Uterus (tissue), 4 donors: ENCODE results near the gene ANKLE2. TPM values are rescaled to one million over a fixed set of nuclear protein-coding genes. Genes with fewer than 3 reads are reported as not detected.
"Not testable (repeated sequence)": the region's sequence is repeated elsewhere in the genome, so short reads cannot be mapped to it uniquely, and the experiment has no call there.

ENCODE experiments used
- DNase-seq, 2 donors: peaks; one replicate each; pipeline ENCODE4 v3.0.0-alpha.2; 2019 to 2020
- H3K27ac ChIP-seq, 2 donors: fragments of 200-600 bp; sonication (generic); 1 replicate in 1 of 2; 2 replicates in 1 of 2; pipeline ENCODE4 v1.5.1; 2016 to 2018
- H3K27me3 ChIP-seq, 2 donors: fragments of 200-600 bp; sonication (generic); one replicate each; pipeline ENCODE4 v1.5.1; 2018 to 2019; ENCODE audit warnings: control low read depth in 1 of 2
- H3K36me3 ChIP-seq, 2 donors: fragments of 200-600 bp; sonication (generic); one replicate each; pipeline ENCODE4 v1.5.1; 2019; ENCODE audit warnings: control low read depth in 1 of 2
- H3K4me1 ChIP-seq, 2 donors: fragments of 200-600 bp; sonication (generic); one replicate each; pipeline ENCODE4 v1.5.1; 2018 to 2019; ENCODE audit warnings: control low read depth in 1 of 2
- H3K4me3 ChIP-seq, 2 donors: fragments of 200-600 bp; sonication (generic); 1 replicate in 1 of 2; 2 replicates in 1 of 2; pipeline ENCODE4 v1.5.1; 2018 to 2019; ENCODE audit warnings: mild to moderate bottlenecking in 1 of 2
- H3K9me3 ChIP-seq, 2 donors: fragments of 200-600 bp; sonication (generic); one replicate each; pipeline ENCODE4 v1.5.1; 2019; ENCODE audit warnings: control low read depth in 1 of 2
- POLR2A ChIP-seq, 2 donors: fragments of 450-650 bp; IDR thresholded peaks; one replicate each; pipeline ENCODE4 v1.6.1; 2016; ENCODE audit warnings: antibody characterized with exemption in 2 of 2, mild to moderate bottlenecking in 1 of 2, moderate library complexity in 1 of 2
- intact Hi-C: fragments of 100-400 bp; cut with DNase I; formaldehyde crosslinking; loops from one replicate; pipeline ENCODE4 v1.15.1; 2023; ENCODE audit warnings: low total_unique reads
- total RNA-seq, 4 donors: library from RNA; depleted of rRNA in 3 of 4; stranded (reverse); fragments of >200 nt in 3 of 4; gene quantifications; one replicate each; pipeline versions ENCODE4 v1.1.0 to v1.2.4, GENCODE V29; 2014 to 2023
- TF ChIP-seq, protein P1 (sequence below), 4 experiments: fragments of 200-600 bp in 2 of 4; fragments of 450-650 bp in 2 of 4; sonication (generic) in 2 of 4; IDR thresholded peaks; one replicate each; pipeline ENCODE4 v1.5.1; 2016 to 2019; ENCODE audit warnings: antibody characterized with exemption in 4 of 4, mild to moderate bottlenecking in 2 of 4, moderate library complexity in 1 of 4
- donor health status: DM: yes; HTN: yes; CAD: no.

Gene ANKLE2
- total RNA-seq, 4 donors from 2014 or later: 21.2 to 87.4 (median 69.6) TPM

DNA sequence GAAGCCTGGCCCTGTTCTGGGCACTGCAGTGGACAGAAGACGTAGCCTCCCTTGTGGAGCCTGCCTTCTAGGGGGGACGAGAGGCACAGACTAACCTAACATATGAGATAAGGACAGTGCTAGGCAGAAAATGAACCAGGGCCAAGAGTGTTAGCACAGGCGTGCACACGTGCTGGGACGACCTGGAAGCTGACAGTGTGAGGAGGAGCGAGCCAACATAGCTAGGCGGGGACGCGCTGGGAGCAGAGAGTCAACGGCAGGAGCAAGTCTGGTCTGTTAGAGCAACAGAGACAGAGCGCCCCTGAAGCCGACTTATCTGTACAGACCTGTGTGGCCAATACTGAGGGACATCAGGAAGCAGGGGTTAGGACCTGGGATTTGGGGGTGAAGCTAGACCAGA lies 66.2 kb downstream of the ANKLE2 start:
- H3K9me3 ChIP-seq: no peaks in the 10 kb centered on the region
- DNase-seq: no peak

DNA sequence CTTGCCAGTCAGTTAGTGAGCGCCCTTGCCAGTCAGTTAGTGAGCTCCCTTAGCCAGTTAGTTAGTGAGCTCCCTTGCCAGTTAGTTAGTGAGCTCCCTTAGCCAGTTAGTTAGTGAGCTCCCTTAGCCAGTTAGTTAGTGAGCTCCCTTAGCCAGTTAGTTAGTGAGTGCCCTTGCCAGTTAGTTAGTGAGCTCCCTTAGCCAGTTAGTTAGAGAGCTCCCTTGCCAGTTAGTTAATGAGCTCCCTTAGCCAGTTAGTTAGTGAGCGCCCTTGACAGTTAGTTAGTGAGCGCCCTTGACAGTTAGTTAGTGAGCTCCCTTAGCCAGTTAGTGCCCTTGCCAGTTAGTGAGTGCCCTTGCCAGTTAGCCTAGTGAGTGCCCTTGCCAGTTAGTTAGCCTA lies 66.7 kb downstream of the ANKLE2 start:
- H3K27ac ChIP-seq, H3K27me3 ChIP-seq, DNase-seq, H3K36me3 ChIP-seq, intact Hi-C loops, H3K4me3 ChIP-seq, H3K4me1 ChIP-seq, H3K9me3 ChIP-seq: not testable (repeated sequence)

More for the DNA sequence above, 66.2 kb downstream of the ANKLE2 start:
- TF ChIP-seq, protein P1, sequence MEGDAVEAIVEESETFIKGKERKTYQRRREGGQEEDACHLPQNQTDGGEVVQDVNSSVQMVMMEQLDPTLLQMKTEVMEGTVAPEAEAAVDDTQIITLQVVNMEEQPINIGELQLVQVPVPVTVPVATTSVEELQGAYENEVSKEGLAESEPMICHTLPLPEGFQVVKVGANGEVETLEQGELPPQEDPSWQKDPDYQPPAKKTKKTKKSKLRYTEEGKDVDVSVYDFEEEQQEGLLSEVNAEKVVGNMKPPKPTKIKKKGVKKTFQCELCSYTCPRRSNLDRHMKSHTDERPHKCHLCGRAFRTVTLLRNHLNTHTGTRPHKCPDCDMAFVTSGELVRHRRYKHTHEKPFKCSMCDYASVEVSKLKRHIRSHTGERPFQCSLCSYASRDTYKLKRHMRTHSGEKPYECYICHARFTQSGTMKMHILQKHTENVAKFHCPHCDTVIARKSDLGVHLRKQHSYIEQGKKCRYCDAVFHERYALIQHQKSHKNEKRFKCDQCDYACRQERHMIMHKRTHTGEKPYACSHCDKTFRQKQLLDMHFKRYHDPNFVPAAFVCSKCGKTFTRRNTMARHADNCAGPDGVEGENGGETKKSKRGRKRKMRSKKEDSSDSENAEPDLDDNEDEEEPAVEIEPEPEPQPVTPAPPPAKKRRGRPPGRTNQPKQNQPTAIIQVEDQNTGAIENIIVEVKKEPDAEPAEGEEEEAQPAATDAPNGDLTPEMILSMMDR (IDR thresholded peaks at IDR 0.05): no peak
- no peak for TF ChIP-seq POLR2A (IDR thresholded peaks at IDR 0.05)
- no peaks in the 10 kb centered on the region for H3K36me3 ChIP-seq
- no peaks in the 10 kb centered on the region for H3K4me1 ChIP-seq
- H3K4me3 ChIP-seq: no peak overlapping the region
- intact Hi-C loops: no loop called here
- no peaks in the 10 kb centered on the region for H3K27me3 ChIP-seq
- H3K27ac ChIP-seq: no peak overlapping the region

DNA sequence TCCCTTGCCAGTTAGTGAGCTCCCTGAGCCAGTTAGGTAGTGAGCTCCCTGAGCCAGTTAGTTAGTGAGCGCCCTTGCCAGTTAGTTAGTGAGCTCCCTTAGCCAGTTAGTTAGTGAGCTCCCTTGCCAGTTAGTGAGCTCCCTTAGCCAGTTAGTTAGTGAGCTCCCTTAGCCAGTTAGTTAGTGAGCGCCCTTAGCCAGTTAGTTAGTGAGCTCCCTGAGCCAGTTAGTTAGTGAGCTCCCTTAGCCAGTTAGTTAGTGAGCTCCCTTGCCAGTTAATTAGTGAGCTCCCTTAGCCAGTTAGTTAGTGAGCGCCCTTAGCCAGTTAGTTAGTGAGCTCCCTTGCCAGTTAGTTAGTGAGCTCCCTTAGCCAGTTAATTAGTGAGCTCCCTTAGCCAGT lies 69.6 kb downstream of the ANKLE2 start:
- H3K4me1 ChIP-seq, H3K27me3 ChIP-seq, H3K27ac ChIP-seq, H3K9me3 ChIP-seq, intact Hi-C loops, H3K4me3 ChIP-seq, DNase-seq, H3K36me3 ChIP-seq: not testable (repeated sequence)

DNA sequence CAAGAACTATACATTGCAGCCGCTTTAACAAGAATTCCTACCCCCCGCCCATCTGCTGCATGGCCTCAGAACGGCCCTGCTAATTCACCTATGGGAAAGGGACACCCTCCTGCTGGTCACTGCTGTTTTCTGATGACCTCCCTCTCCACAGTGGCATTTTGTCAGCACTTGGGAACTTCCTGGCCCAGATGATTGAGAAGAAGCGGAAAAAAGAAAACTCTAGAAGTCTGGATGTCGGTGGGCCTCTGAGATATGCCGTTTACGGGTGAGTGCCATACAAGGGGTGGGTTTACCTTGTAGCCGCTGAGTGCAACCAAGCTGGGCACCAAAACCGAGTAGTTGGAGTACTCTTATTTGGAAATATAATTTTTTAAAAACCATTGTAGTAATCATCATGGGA lies 71.5 kb downstream of the ANKLE2 start:
- TF ChIP-seq, protein P1 (IDR thresholded peaks at IDR 0.05): no peak
- TF ChIP-seq POLR2A (IDR thresholded peaks at IDR 0.05): no peak
- no peak for DNase-seq
- H3K27me3 ChIP-seq: no peaks in the 10 kb centered on the region
- H3K4me1 ChIP-seq: peaks cover 0 to 12% of the 10 kb centered on the region in 2 donors
- H3K36me3 ChIP-seq: no peaks in the 10 kb centered on the region
- H3K27ac ChIP-seq: no peak overlapping the region
- H3K9me3 ChIP-seq: no peaks in the 10 kb centered on the region
- intact Hi-C loops: no loop called here
- H3K4me3 ChIP-seq: no peak overlapping the region

DNA sequence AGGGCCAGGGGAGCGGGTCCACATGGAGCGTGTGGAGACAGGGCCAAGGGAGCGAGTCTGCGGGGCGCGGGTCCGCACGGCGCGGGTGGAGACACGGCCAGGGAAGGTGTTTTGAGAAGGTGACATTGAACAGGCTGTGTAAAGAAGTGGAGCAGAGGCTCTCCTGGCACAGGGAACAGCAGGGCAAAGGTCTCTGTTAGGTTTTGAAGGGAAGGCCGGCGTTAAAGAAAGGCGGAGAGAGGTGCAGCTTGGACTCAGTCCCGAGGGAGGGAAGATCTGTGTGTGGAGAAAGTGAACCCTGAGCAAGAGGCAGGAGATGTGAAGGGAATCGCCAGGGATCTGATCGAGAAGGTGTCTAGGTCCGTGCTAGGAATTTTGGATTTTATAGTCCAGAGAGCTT lies 72.4 kb downstream of the ANKLE2 start:
- Histone ChIP-seq H3K4me1 (peaks cover 0 to 12% of the 10 kb centered on the region in 2 donors), H3K27ac (no peak overlapping the region), H3K36me3 (no peaks in the 10 kb centered on the region), H3K4me3 (no peak overlapping the region), H3K27me3 (no peaks in the 10 kb centered on the region), H3K9me3 (no peaks in the 10 kb centered on the region)
- no peak for TF ChIP-seq POLR2A (IDR thresholded peaks at IDR 0.05)
- TF ChIP-seq, protein P1 (IDR thresholded peaks at IDR 0.05): no peak
- no peak for DNase-seq
- intact Hi-C loops: no loop called here

DNA sequence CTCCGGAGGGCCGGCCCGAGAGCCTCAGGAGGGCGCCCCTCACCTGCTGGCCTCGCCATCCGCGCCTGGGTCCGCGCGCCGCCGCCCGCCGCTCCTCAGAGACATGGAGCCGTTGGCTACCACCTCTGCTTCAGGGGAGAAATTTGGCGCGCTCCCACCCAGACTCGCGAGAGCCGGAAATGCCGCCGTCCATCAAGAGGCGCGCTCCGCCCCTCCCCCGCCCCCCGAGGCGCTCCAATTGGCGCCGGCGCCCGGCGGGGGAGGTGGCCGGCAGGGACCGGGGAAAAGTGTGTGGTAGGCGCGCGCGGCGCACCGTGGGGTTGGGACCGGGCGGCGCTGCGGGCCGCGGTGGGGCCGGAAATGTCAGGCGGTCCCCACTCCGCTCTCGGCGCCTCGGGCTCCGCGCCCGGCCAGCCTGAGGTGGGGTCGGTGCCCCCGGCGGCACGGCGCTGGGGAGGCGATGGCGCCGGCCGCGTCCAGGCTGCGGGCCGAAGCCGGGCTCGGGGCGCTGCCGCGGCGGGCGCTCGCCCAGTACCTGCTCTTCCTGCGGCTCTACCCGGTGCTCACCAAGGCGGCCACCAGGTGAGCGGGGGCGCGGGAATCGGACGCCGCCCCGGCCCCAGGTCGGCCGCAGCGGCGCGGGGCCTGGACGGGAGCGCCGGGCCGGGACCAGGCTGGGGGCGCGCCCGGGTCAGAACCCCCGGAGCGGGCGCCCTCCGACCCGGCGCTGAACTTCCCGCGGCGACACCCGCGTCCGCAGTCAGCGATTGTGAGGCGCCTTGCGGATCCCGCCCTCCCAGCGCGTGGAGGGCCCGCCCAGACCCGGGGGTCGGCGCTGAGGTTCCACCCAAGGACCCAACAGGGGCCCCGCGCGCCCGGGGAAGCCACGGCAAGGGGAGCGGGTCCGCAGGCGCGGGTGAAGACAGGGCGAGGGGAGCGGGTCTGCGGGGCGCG lies 74.1 kb downstream of the ANKLE2 start, which contains the start of the genes POLE and PXMP2:
Gene POLE (minus strand): TSS at position 132 of the 954 bp plus-strand sequence. CDS start 27 bp downstream, at position 105.
Gene PXMP2 (plus strand): TSS at position 377 of the 954 bp plus-strand sequence. CDS start 84 bp downstream, at position 461.
- no peaks in the 10 kb centered on the region for H3K27me3 ChIP-seq
- peak within 1 kb of the TSS; percentile 47 to 66 for H3K4me3 ChIP-seq
- peak in 1 of 2 donors; percentile 60 for TF ChIP-seq POLR2A (IDR thresholded peaks at IDR 0.05)
- TF ChIP-seq, protein P1 (IDR thresholded peaks at IDR 0.05): peak in 3 of 4 experiments; percentile 10 to 17 (median 12)
- intact Hi-C loops: no loop called here
- DNase-seq: peak; percentile 96 to 97
- H3K9me3 ChIP-seq: no peaks in the 10 kb centered on the region
- peak within 1 kb of the TSS; percentile 34 to 68 for H3K27ac ChIP-seq
- H3K4me1 ChIP-seq: peaks cover 0 to 12% of the 10 kb centered on the region in 2 donors
- no peaks in the 10 kb centered on the region for H3K36me3 ChIP-seq
